ENCODE measurements around the gene BMPR1B. TPM values are rescaled to one million over a fixed set of nuclear protein-coding genes. Genes with fewer than 3 reads are reported as not detected.

Gene BMPR1B
- total and polyA plus RNA-seq, 2 of the 4 experiments (the other 2 are of a cell fraction) = 0.24 to 0.90 TPM

DNA sequence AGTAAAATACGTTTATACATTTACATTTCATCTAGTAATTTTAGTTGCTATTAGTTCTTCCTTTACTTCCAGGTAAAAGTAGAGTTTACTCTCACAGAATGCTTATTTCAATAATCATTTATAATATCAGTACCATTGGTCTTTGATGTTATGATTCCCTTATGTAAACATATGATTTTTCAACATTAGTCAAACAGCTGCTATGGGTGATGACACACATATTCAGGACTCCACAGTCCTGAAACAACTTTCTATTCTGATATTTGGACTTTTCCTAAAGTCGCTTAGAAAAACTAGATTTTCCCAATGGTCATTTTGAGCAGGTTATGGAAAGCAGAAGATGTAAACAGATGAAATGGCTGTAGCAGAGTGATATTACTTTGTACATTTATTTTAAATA is 421.2 kb downstream of the BMPR1B start:
- CTCF ChIA-PET = no interaction called here

More for the DNA sequence above, 421.2 kb downstream of the BMPR1B start:
- DNase-seq (no peak), ATAC-seq (ENCODE audit: low read depth) (no peak)
- no peak overlapping the region for H3K9ac ChIP-seq (ENCODE audit: low read depth, low read length)
- H2BK20ac ChIP-seq (ENCODE audit: low read depth, low read length) = no peak overlapping the region
- in situ Hi-C loops (cut with MboI; ENCODE audit: low sequenced_read_pairs) = no loop called here
- H3K9me3 ChIP-seq (ENCODE audit: control insufficient read depth, insufficient read depth, low read length) = no peaks in the 10 kb centered on the region
- H3K27ac ChIP-seq (ENCODE audit: insufficient read depth, low read length) = no peak overlapping the region
- BruUV-seq (replicated peaks) = no TSS peak
- H2BK15ac ChIP-seq (ENCODE audit: low read depth, low read length) = no peak overlapping the region
- no peak overlapping the region for H3K4me2 ChIP-seq (ENCODE audit: low read depth, low read length)
- no peak overlapping the region for H3K4ac ChIP-seq (ENCODE audit: low read depth, low read length)
- TF ChIP-seq MXI1 (IDR thresholded peaks at IDR 0.05; ENCODE audit: borderline replicate concordance, low read depth, low read length) (no peak), MAFK (IDR thresholded peaks at IDR 0.05; ENCODE audit: low read depth, low read length) (no peak), POLR2A (IDR thresholded peaks at IDR 0.05; ENCODE audit: low read depth, low read length) (no peak), BHLHE40 (IDR thresholded peaks at IDR 0.05; ENCODE audit: low read depth, low read length) (no peak)
- no peaks in the 10 kb centered on the region for H3K79me1 ChIP-seq (ENCODE audit: low read depth in 1 of 2, low read length in 2 of 2)
- POLR2A ChIA-PET (ENCODE audit: unreplicated experiment) = no interaction called here
- H4K91ac ChIP-seq (ENCODE audit: insufficient read depth, low read depth, low read length) = no peak overlapping the region
- no peak overlapping the region for H3K23ac ChIP-seq (ENCODE audit: low read depth, low read length)
- H2AK9ac ChIP-seq (replicated peaks; ENCODE audit: low read depth, low read length, poor library complexity) = no peak overlapping the region
- H2AK5ac ChIP-seq (ENCODE audit: low read depth, low read length) = no peak overlapping the region
- no peaks in the 10 kb centered on the region for H3K4me1 ChIP-seq (ENCODE audit: control insufficient read depth, insufficient read depth, low read length)
- H4K8ac ChIP-seq (ENCODE audit: low read depth in 2 of 2, low read length in 2 of 2) = no peak overlapping the region
- no peak overlapping the region for H2AFZ ChIP-seq (replicated peaks; ENCODE audit: low read length, poor library complexity)
- H3K18ac ChIP-seq (ENCODE audit: low read depth, low read length) = no peak overlapping the region
- H3K36me3 ChIP-seq (ENCODE audit: control insufficient read depth, insufficient read depth, low read length) = no peaks in the 10 kb centered on the region
- dilution Hi-C loops (cut with HindIII; ENCODE audit: low sequenced_read_pairs, unreplicated experiment) = no loop called here
- H2BK5ac ChIP-seq (ENCODE audit: low read depth, low read length, poor library complexity, severe bottlenecking) = no peak overlapping the region
- H3K14ac ChIP-seq (replicated peaks; ENCODE audit: low read depth, low read length) = no peak overlapping the region
- H3K9me1 ChIP-seq (ENCODE audit: insufficient read depth, low read length) = no peaks in the 10 kb centered on the region; the same call in 1 of the 2 replicates
- no peaks in the 10 kb centered on the region for H4K20me1 ChIP-seq (ENCODE audit: insufficient read depth, low read length)
- H3K56ac ChIP-seq (ENCODE audit: extremely low read depth, insufficient read depth, low read length) = no peak overlapping the region
- intact Hi-C loops (cut with micrococcal nuclease) = no loop called here
- no peak overlapping the region for H4K5ac ChIP-seq (ENCODE audit: low read depth, low read length)
- WGBS, 2 experiments (ENCODE audit: extremely low coverage in 2 of 2, insufficient read length in 1 of 2) = no CpG with 5 or more reads among the region's 2 CpGs
- H2BK120ac ChIP-seq (ENCODE audit: low read depth, low read length) = no peak overlapping the region
- no peak overlapping the region for H3K4me3 ChIP-seq (ENCODE audit: insufficient read depth, low read depth, low read length)
- no peaks in the 10 kb centered on the region for H3K27me3 ChIP-seq (ENCODE audit: control insufficient read depth, insufficient read depth, low read length)

Measured in IMR-90 (cell line).